ENCODE measurements around the gene ZNF343. TPM values are rescaled to one million over a fixed set of nuclear protein-coding genes. Genes with fewer than 3 reads are reported as not detected.

Gene ZNF343
- polyA plus RNA-seq, 1 donor = 10.2 TPM

DNA sequence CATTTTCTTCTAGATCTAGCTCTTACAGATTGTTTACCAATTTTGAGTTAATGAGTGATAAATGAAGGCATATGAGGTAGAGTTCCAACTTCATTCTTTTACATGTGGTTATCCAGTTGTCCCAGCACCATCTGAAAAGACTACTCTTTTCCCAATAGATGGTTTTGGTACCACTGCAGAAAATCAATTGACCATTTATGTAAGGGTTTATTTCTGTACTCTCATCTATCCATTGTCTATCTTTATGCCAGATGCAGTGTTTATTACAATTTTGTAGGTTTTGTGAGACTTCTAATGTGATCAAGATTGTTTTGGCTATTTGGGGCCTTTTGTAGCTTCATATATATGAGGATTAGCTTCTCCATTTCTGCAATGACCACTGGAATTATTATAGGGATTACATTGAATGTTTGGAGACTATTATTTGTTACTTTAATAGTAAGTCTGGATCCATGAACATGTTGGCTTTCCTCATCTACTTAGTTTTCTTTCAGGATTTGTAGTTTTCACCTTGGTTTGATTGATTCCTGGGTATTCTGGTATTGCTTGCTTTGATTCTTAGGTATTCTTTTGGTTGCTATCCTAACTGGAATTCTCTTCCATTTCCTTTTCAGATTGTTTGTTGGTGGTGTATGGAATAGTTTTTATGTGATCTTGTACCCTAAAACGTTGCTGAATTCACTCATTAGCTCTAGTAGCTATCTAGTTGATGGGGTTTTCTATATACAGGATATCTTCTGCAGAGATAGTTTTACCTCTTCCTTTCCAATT is 48.5 kb downstream of the ZNF343 start:
- no CpG with 5 or more reads among the region's 1 CpG for WGBS (ENCODE audit: insufficient coverage, low lambda C conversion rate)
- H3K27me3 ChIP-seq (ENCODE audit: control insufficient read depth, insufficient read depth, low read length) = no peaks in the 10 kb centered on the region
- DNase-seq = no peak
- H3K36me3 ChIP-seq (ENCODE audit: control insufficient read depth, insufficient read depth, low read length) = peaks cover 54% of the 10 kb centered on the region
- H3K9me3 ChIP-seq (ENCODE audit: control insufficient read depth, low read depth, low read length) = no peaks in the 10 kb centered on the region
- H3K27ac ChIP-seq (ENCODE audit: low read length) = no peak overlapping the region
- H3K4me1 ChIP-seq (ENCODE audit: control insufficient read depth, insufficient read depth, low read length) = no peaks in the 10 kb centered on the region
- no peak overlapping the region for H3K4me3 ChIP-seq (ENCODE audit: low read length)

GRCh38 chr20:2458919-2459499 is 49.7 kb downstream of the ZNF343 start:
- H3K27me3 ChIP-seq (ENCODE audit: control insufficient read depth, insufficient read depth, low read length) = no peaks in the 10 kb centered on the region
- no peak overlapping the region for H3K4me3 ChIP-seq (ENCODE audit: low read length)
- H3K4me1 ChIP-seq (ENCODE audit: control insufficient read depth, insufficient read depth, low read length) = no peaks in the 10 kb centered on the region
- H3K9me3 ChIP-seq (ENCODE audit: control insufficient read depth, low read depth, low read length) = no peaks in the 10 kb centered on the region
- no peak overlapping the region for H3K27ac ChIP-seq (ENCODE audit: low read length)
- peaks cover 44% of the 10 kb centered on the region for H3K36me3 ChIP-seq (ENCODE audit: control insufficient read depth, insufficient read depth, low read length)
- WGBS (ENCODE audit: insufficient coverage, low lambda C conversion rate) = no CpG with 5 or more reads among the region's 3 CpGs
- no peak for DNase-seq

GRCh38 chr20:2455771-2456497 is 52.8 kb downstream of the ZNF343 start:
- WGBS (ENCODE audit: insufficient coverage, low lambda C conversion rate) = no CpG with 5 or more reads among the region's 2 CpGs
- Histone ChIP-seq H3K9me3 (ENCODE audit: control insufficient read depth, low read depth, low read length) (no peaks in the 10 kb centered on the region), H3K4me3 (ENCODE audit: low read length) (no peak overlapping the region), H3K36me3 (ENCODE audit: control insufficient read depth, insufficient read depth, low read length) (peaks cover 14% of the 10 kb centered on the region), H3K27me3 (ENCODE audit: control insufficient read depth, insufficient read depth, low read length) (no peaks in the 10 kb centered on the region), H3K27ac (ENCODE audit: low read length) (no peak overlapping the region), H3K4me1 (ENCODE audit: control insufficient read depth, insufficient read depth, low read length) (no peaks in the 10 kb centered on the region)
- DNase-seq = no peak

DNA sequence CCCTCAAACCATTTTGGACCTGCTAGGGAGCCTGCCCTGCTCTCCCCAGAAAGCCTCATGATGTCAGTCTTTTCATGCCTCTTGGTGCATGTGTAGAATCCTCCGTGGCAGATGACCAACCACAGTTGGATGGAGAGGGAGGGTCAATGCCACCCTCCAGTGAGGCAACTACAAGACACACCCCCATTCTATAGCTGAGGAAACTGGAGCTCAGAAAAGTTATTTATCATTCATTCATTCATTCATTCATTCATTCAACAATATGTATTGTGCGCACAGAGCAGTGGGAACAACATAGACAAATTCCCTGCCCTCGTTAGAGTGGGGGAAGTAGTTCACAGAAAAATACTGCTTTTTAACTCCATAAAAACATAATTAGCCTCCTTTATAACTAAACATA is 54.9 kb downstream of the ZNF343 start:
- Histone ChIP-seq H3K27ac (ENCODE audit: low read length) (no peak overlapping the region), H3K4me1 (ENCODE audit: control insufficient read depth, insufficient read depth, low read length) (no peaks in the 10 kb centered on the region), H3K27me3 (ENCODE audit: control insufficient read depth, insufficient read depth, low read length) (peaks cover 2% of the 10 kb centered on the region), H3K36me3 (ENCODE audit: control insufficient read depth, insufficient read depth, low read length) (no peaks in the 10 kb centered on the region), H3K9me3 (ENCODE audit: control insufficient read depth, low read depth, low read length) (no peaks in the 10 kb centered on the region), H3K4me3 (ENCODE audit: low read length) (no peak overlapping the region)
- DNase-seq = no peak
- WGBS (ENCODE audit: insufficient coverage, low lambda C conversion rate) = no CpG with 5 or more reads among the region's 3 CpGs

- Histone ChIP-seq H3K9me3 (ENCODE audit: control insufficient read depth, low read depth, low read length) (no peaks in the 10 kb centered on the region), H3K4me3 (ENCODE audit: low read length) (no peak overlapping the region), H3K27me3 (ENCODE audit: control insufficient read depth, insufficient read depth, low read length) (peaks cover 2% of the 10 kb centered on the region), H3K27ac (ENCODE audit: low read length) (no peak overlapping the region), H3K4me1 (ENCODE audit: control insufficient read depth, insufficient read depth, low read length) (no peaks in the 10 kb centered on the region), H3K36me3 (ENCODE audit: control insufficient read depth, insufficient read depth, low read length) (no peaks in the 10 kb centered on the region)
- peak; percentile 46 to 49 for DNase-seq
- WGBS (ENCODE audit: insufficient coverage, low lambda C conversion rate) = 76% methylated on average over 4 of the region's 8 CpGs
These were observed 56.6 kb downstream of the ZNF343 start for GRCh38 chr20:2451939-2452732.

GRCh38 chr20:2451422-2451821 is 57.3 kb downstream of the ZNF343 start:
- no peak for DNase-seq
- H3K4me1 ChIP-seq (ENCODE audit: control insufficient read depth, insufficient read depth, low read length) = no peaks in the 10 kb centered on the region
- WGBS (ENCODE audit: insufficient coverage, low lambda C conversion rate) = no CpG with 5 or more reads among the region's 5 CpGs
- no peak overlapping the region for H3K27ac ChIP-seq (ENCODE audit: low read length)
- no peaks in the 10 kb centered on the region for H3K36me3 ChIP-seq (ENCODE audit: control insufficient read depth, insufficient read depth, low read length)
- H3K4me3 ChIP-seq (ENCODE audit: low read length) = no peak overlapping the region
- peaks cover 2% of the 10 kb centered on the region for H3K27me3 ChIP-seq (ENCODE audit: control insufficient read depth, insufficient read depth, low read length)
- no peaks in the 10 kb centered on the region for H3K9me3 ChIP-seq (ENCODE audit: control insufficient read depth, low read depth, low read length)

DNA sequence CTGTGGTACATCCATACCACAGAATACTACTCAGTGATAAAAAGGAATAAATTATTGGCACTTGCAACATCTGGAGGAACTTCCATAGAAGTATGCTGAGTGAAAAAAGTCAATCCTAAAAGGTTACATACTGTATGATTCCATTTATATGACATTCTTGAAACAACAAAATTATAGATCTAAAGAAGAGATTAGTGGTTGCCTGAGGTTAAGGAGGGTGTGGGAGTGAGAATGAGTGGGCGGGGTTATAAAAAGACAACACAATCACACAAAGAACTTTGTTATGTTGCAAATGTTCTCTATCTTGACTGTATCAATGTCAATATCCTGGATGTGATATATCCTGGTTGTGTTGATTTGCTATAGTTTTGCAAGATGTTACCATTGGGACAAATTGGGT is 59.3 kb downstream of the ZNF343 start:
- WGBS (ENCODE audit: insufficient coverage, low lambda C conversion rate) = 100% methylated on average over 1 of the region's 1 CpG
- Histone ChIP-seq H3K4me3 (ENCODE audit: low read length) (no peak overlapping the region), H3K4me1 (ENCODE audit: control insufficient read depth, insufficient read depth, low read length) (no peaks in the 10 kb centered on the region), H3K27me3 (ENCODE audit: control insufficient read depth, insufficient read depth, low read length) (peaks cover 2% of the 10 kb centered on the region), H3K27ac (ENCODE audit: low read length) (no peak overlapping the region), H3K9me3 (ENCODE audit: control insufficient read depth, low read depth, low read length) (no peaks in the 10 kb centered on the region), H3K36me3 (ENCODE audit: control insufficient read depth, insufficient read depth, low read length) (no peaks in the 10 kb centered on the region)
- no peak for DNase-seq

GRCh38 chr20:2446845-2447244 is 61.9 kb downstream of the ZNF343 start:
- no peak overlapping the region for H3K27ac ChIP-seq (ENCODE audit: low read length)
- WGBS (ENCODE audit: insufficient coverage, low lambda C conversion rate) = no CpG with 5 or more reads among the region's 4 CpGs
- no peak for DNase-seq

More at GRCh38 chr20:2446845-2447244, 61.9 kb downstream of the ZNF343 start:
- no peaks in the 10 kb centered on the region for H3K4me1 ChIP-seq (ENCODE audit: control insufficient read depth, insufficient read depth, low read length)
- peaks cover 2% of the 10 kb centered on the region for H3K27me3 ChIP-seq (ENCODE audit: control insufficient read depth, insufficient read depth, low read length)
- H3K36me3 ChIP-seq (ENCODE audit: control insufficient read depth, insufficient read depth, low read length) = no peaks in the 10 kb centered on the region
- no peak overlapping the region for H3K4me3 ChIP-seq (ENCODE audit: low read length)
- H3K9me3 ChIP-seq (ENCODE audit: control insufficient read depth, low read depth, low read length) = no peaks in the 10 kb centered on the region
